Spleen (tissue), 7 donors: ENCODE results near the gene CEP112.

Experiments
- CTCF ChIP-seq, 11 experiments: fragments of 200-600 bp in 7 of 11; fragments of 450-650 bp in 4 of 11; sonication (generic) in 4 of 11; IDR thresholded peaks in 8 of 11; conservative IDR thresholded peaks in 3 of 11; 1 replicate in 7 of 11; 2 replicates in 4 of 11; pipeline versions ENCODE4 v1.4.0 to v1.8.0; 2016 to 2021; ENCODE audit warnings: antibody characterized with exemption in 11 of 11, inconsistent platforms in 4 of 11, mild to moderate bottlenecking in 1 of 11
- POLR2AphosphoS5 ChIP-seq, 3 donors: sonication (generic); formaldehyde crosslinking; IDR thresholded peaks; one replicate each; pipeline ENCODE4 v1.5.1; 2017; ENCODE audit warnings: antibody characterized with exemption in 3 of 3
- donor health status: DM: no; HTN: no; CAD: no; lungs with moderate emphysema.
- donor health status: DM: no; HTN: no; CAD: no.
- donor health status: DM: no; HTN: no; CAD: no.

- TF ChIP-seq POLR2AphosphoS5 (IDR thresholded peaks at IDR 0.05), result no peak
- TF ChIP-seq CTCF (IDR thresholded peaks at IDR 0.05 in 8 of 11, conservative IDR thresholded peaks at IDR 0.05 in 3 of 11), result no peak
Measured at GRCh38 chr17:65801513-65801912, 390.4 kb downstream of the CEP112 start.
